Upper lobe of left lung (tissue), 4 donors: ENCODE data around the gene BTBD10.

Source experiments
- POLR2A ChIP-seq, 4 donors: fragments of 450-650 bp; IDR thresholded peaks; one replicate each; pipeline ENCODE4 v1.5.1; 2016 to 2017; ENCODE audit warnings: antibody characterized with exemption in 4 of 4, mild to moderate bottlenecking in 2 of 4
- POLR2AphosphoS5 ChIP-seq, 2 donors: sonication (generic); formaldehyde crosslinking; IDR thresholded peaks; one replicate each; pipeline ENCODE4 v1.5.1; 2017; ENCODE audit warnings: antibody characterized with exemption in 2 of 2
- TF ChIP-seq, protein P1 (sequence below), 6 experiments: fragments of 450-650 bp in 4 of 6; fragments of 200-600 bp in 2 of 6; sonication (generic) in 2 of 6; IDR thresholded peaks; one replicate each; pipeline ENCODE4 v1.5.1; 2016 to 2019; ENCODE audit warnings: antibody characterized with exemption in 6 of 6

DNA sequence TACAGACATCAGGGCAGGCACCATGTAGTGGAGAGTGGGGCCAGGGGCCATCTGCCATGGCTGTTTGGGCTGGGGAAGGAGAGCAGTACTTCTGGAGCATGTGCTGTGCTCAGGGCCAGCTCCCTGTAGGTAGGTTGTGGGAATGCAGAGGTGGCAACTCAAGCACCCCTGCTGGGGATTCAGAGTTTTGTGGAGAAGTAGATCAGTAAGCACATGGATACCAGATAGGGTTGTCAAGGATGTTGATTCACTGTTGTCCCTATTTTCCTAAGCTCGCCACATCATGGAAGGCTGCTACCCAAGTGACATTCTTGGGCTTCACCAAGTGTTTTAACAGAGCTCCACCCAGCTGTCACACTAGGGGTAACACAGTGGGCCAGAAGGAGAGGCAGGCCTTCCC lies 118.2 kb downstream of the BTBD10 start:
- TF ChIP-seq, protein P1, sequence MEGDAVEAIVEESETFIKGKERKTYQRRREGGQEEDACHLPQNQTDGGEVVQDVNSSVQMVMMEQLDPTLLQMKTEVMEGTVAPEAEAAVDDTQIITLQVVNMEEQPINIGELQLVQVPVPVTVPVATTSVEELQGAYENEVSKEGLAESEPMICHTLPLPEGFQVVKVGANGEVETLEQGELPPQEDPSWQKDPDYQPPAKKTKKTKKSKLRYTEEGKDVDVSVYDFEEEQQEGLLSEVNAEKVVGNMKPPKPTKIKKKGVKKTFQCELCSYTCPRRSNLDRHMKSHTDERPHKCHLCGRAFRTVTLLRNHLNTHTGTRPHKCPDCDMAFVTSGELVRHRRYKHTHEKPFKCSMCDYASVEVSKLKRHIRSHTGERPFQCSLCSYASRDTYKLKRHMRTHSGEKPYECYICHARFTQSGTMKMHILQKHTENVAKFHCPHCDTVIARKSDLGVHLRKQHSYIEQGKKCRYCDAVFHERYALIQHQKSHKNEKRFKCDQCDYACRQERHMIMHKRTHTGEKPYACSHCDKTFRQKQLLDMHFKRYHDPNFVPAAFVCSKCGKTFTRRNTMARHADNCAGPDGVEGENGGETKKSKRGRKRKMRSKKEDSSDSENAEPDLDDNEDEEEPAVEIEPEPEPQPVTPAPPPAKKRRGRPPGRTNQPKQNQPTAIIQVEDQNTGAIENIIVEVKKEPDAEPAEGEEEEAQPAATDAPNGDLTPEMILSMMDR (IDR thresholded peaks at IDR 0.05): no peak
- no peak for TF ChIP-seq POLR2AphosphoS5 (IDR thresholded peaks at IDR 0.05)
- no peak for TF ChIP-seq POLR2A (IDR thresholded peaks at IDR 0.05)
